BJ (cell line): Measurements from ENCODE around the gene MEMO1. TPM values are rescaled to one million over a fixed set of nuclear protein-coding genes. Genes with fewer than 3 reads are reported as not detected.

Source experiments
- CTCF ChIA-PET: fragments of 350-600 bp; formaldehyde crosslinking; extraction: SDS; loops from one replicate; lab custom pipeline; 2021; ENCODE audit warnings: antibody characterized with exemption, inconsistent platforms; lab: Yijun Ruan, JAX
- POLR2A ChIA-PET: fragments of 300-600 bp; sonication (Branson Sonifier 250); formaldehyde crosslinking; extraction: SDS; loops from one replicate; lab custom pipeline; 2021; ENCODE audit warnings: antibody characterized with exemption; lab: Charles Lee
- DNase-seq: peaks from one replicate; pipeline ENCODE4 v3.0.0-alpha.2; 2011; ENCODE audit warnings: low read depth
- H3K27me3 ChIP-seq: 2 replicates; pipeline ENCODE4 v1.6.0; 2011; ENCODE audit warnings: low read length; ENCODE audit not compliant: control insufficient read depth, insufficient read depth
- H3K36me3 ChIP-seq: 2 replicates; pipeline ENCODE4 v1.5.1; 2011; ENCODE audit warnings: low read length; ENCODE audit not compliant: control insufficient read depth, insufficient read depth
- H3K4me3 ChIP-seq: 2 replicates; pipeline ENCODE4 v1.5.1; 2011; ENCODE audit warnings: low read depth, mild to moderate bottlenecking, control low read depth, low read length
- polyA plus RNA-seq: library from polyadenylated mRNA; depleted of rRNA; stranded (reverse); fragments of >200 nt; gene quantifications from 2 replicates; pipeline ENCODE4 v1.2.3, GENCODE V29; 2011
- TF ChIP-seq, protein P1 (sequence below): IDR thresholded peaks from 2 replicates; pipeline ENCODE4 v1.5.1; 2011; ENCODE audit warnings: low read depth, mild to moderate bottlenecking, control low read depth, inconsistent platforms, low read length, moderate library complexity; ENCODE audit not compliant: insufficient read depth

MEMO1 gene
- polyA plus RNA-seq, 1 experiment = 42.0 TPM

DNA sequence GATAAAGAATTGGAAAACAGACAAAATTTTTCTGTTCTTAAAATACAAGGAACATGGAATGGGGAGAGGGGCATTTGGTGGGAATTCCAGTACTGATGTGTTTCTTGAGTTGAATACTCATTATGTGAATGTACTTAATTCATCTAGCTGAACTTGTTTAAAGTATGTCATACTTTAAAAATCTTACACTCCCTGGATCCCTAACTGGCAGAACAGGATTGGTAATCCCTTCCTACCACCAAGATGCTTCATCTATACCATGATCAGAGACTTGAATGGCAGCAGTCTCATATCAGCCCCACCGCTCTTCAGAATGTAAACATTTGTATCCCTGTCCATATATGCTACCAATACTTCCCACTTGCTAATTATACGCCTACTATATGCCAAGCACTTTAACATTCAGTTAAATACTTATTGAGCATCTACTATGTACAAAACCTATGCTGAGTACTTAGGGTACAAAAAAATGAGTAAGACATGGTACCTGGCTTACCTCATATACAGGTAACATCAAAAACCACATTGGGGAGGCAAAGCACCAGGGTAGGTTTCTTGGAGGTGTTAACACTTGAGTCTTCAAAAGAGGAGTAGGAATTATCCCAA, 5.3 kb downstream of the MEMO1 start:
- DNase-seq = no peak

DNA sequence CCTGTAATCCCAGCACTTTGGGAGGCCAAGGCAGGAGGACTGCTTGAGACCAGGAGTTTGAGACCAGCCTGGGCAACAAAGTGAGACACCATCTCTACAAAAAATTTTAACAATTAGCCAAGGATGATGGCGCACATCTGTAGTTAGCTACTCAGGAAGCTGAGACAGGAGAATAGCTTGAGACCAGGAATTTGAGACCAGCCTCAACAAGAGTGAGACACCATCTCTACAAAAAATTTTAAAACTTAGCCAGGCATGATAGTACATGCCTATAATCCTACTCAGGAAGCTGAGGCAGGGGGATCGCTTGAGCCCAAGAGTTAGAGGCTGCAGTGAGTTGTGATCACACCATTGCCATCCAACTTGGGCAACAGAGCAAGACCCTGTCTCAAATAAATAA, 7.0 kb downstream of the MEMO1 start:
- TF ChIP-seq, protein P1, sequence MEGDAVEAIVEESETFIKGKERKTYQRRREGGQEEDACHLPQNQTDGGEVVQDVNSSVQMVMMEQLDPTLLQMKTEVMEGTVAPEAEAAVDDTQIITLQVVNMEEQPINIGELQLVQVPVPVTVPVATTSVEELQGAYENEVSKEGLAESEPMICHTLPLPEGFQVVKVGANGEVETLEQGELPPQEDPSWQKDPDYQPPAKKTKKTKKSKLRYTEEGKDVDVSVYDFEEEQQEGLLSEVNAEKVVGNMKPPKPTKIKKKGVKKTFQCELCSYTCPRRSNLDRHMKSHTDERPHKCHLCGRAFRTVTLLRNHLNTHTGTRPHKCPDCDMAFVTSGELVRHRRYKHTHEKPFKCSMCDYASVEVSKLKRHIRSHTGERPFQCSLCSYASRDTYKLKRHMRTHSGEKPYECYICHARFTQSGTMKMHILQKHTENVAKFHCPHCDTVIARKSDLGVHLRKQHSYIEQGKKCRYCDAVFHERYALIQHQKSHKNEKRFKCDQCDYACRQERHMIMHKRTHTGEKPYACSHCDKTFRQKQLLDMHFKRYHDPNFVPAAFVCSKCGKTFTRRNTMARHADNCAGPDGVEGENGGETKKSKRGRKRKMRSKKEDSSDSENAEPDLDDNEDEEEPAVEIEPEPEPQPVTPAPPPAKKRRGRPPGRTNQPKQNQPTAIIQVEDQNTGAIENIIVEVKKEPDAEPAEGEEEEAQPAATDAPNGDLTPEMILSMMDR = no peak
- Histone ChIP-seq H3K4me3 (no peak overlapping the region), H3K27me3 (no peaks in the 10 kb centered on the region), H3K36me3 (no peaks in the 10 kb centered on the region)
- ChIA-PET CTCF (interaction anchor here (0.6 kb wide), 1 partner anchor 51 kb away, joined by 3 read pairs; no protein-coding TSS in a partner anchor), POLR2A (no interaction called here)
- no peak for DNase-seq

More for the DNA sequence above, 5.3 kb downstream of the MEMO1 start:
- TF ChIP-seq, protein P1 = no peak
- H3K36me3 ChIP-seq = no peaks in the 10 kb centered on the region
- ChIA-PET CTCF (no interaction called here), POLR2A (interaction anchor here (0.6 kb wide), 1 partner anchor 529 kb away, joined by 6 read pairs; no protein-coding TSS in a partner anchor)
- H3K27me3 ChIP-seq = no peaks in the 10 kb centered on the region
- H3K4me3 ChIP-seq = no peak overlapping the region

DNA sequence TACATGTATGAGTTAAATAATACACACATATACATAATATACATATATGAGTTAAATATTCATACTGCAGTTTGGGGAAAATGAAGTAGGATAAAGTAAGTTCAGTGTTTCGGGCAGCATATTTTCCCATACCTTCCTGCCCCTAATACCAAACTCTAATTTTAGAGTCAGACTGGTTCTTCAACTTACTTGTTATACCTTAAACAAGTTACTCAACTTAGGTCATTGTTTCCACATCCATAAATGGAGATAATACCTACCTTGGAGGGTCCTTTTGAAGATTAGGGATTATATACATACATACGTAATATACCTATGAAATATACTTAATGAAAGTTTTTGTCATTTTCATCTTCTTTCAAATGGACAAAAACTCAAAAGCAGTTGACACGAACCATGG, 8.4 kb downstream of the MEMO1 start:
- no peak overlapping the region for H3K4me3 ChIP-seq
- H3K36me3 ChIP-seq = no peaks in the 10 kb centered on the region
- DNase-seq = no peak
- TF ChIP-seq, protein P1 = no peak
- POLR2A ChIA-PET = no interaction called here
- no peaks in the 10 kb centered on the region for H3K27me3 ChIP-seq
- CTCF ChIA-PET = no interaction called here

DNA sequence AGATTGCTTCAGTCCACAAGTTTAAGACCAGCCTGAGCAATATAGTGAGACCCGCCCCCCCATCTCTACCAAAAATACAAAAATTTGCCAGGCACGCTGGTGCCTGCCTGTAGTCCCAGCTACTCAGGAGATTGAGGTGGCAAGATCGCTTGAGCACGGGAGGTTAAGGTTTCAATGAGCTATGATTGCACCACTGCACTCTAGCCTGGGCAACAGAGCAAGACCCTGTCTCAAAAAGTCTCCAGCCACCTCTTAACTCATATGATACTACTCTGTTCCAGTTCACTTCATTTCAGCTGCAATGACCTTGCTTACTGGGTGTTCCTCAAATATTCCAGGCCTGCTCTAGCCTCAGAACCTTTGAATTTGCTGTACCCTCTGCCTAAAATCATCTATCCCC, 11.4 kb downstream of the MEMO1 start:
- H3K36me3 ChIP-seq = no peaks in the 10 kb centered on the region
- no peak overlapping the region for H3K4me3 ChIP-seq
- DNase-seq = no peak
- ChIA-PET POLR2A (no interaction called here), CTCF (interaction anchor here (0.5 kb wide), 1 partner anchor 1835 kb away, joined by 3 read pairs; no protein-coding TSS in a partner anchor)
- H3K27me3 ChIP-seq = no peaks in the 10 kb centered on the region
- TF ChIP-seq, protein P1 = no peak

DNA sequence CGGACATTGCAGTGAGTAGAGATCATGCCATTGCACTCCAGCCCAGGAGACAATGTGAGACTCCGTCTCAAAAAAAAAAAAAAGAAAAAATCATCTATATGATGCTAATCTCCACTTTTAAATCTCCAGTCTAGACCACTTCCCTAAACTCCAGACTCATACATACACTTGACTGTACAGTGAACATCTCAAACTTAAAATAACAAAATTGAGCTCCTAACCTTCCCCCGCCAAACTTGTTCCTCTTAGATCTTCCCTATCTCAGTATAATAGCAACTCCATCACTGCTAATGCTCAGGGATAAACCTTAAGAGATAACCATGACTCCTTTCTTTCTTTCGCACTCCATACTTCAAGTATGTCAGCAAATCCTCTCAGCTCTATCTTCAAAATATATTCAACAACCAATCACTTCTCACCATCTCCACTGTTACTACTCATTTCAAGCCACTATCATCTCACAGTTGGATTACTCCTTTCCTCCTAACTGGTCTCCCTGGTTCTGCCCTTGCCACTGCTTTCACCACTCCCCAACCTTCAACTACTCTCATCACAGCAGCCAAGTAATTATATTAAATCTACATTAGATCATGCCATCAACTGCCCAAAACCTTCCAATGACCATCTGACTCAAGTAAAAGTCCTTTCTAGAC, 12.0 kb downstream of the MEMO1 start:
- Histone ChIP-seq H3K27me3 (no peaks in the 10 kb centered on the region), H3K36me3 (no peaks in the 10 kb centered on the region), H3K4me3 (no peak overlapping the region)
- POLR2A ChIA-PET = no interaction called here
- TF ChIP-seq, protein P1 = no peak
- CTCF ChIA-PET = interaction anchor here (0.5 kb wide), 1 partner anchor 1835 kb away, joined by 3 read pairs; no protein-coding TSS in a partner anchor
- DNase-seq = no peak
